GM15510 (cell line): ENCODE results near the gene ADAMTS2.

ENCODE experiments used
- POLR2A ChIP-seq: IDR thresholded peaks from 3 replicates; pipeline ENCODE4 v1.6.1; 2011; ENCODE audit warnings: borderline replicate concordance; ENCODE audit not compliant: insufficient read length; ENCODE audit errors: extremely low read depth

The ADAMTS2 gene

DNA sequence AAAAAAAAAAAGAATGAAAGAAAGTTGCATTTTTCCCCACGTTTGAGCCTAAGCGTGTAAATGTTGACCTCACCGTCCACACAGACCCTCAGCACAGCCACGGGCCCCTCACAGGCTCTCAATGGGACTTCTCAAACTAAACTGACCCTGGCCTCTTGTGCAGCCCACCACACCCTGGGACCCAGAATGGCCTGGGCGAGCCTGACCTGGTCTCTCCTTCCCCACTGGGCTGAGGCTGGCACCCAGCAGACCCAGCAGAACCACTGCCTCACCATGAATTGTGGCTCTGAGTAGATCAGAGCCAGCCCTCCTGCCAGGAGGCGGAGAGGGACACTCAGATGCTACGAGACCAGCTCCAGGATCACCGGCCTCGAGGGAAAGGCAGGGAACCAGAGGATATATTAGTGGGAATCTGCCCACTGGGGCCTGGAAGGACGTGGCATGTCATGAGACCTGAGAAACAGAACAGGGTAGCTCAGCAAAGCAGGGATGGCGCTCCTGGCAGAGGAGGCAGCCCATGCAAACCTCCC, 160.7 kb downstream of the ADAMTS2 start:
- TF ChIP-seq POLR2A: no peak

DNA sequence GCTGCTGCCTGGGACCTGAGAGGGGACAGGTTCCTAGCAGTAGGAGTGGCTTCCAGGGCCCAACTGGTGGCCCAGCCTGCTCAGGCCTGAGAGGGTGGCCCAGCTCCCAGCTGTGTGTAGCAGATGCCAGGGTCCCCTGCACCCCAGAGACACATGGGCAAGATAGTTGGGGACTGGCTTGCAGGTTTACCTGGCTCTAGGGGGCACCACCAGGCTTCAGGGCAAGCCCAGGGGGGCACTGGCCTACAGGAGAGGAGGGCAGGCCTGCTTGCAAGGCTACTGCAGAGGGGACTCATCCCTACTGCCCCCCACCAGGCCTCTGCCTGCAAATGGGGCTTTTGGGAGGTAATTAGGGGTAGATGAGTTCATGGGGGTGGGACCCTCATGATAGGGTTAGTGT, 161.8 kb downstream of the ADAMTS2 start:
- TF ChIP-seq POLR2A: no peak

DNA sequence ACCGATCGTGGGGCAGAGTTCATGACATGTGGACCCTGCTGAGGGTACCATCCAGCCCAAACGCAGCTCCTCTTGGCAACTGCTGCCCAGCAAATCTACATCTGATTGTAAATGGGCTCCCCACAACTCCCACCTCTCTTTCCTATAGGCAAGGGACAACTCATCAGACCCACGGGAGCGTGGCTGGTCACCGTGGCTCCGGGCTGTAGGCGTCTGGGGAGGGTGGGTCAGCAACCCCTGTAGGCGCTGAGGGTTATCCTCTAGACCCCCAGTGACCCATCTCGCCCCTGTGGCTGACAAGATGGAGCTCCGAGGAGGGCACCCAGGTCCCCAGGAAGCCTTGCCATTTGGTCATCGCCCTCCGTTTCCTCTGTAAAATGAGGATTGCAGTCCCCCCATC, 162.7 kb downstream of the ADAMTS2 start:
- no peak for TF ChIP-seq POLR2A

DNA sequence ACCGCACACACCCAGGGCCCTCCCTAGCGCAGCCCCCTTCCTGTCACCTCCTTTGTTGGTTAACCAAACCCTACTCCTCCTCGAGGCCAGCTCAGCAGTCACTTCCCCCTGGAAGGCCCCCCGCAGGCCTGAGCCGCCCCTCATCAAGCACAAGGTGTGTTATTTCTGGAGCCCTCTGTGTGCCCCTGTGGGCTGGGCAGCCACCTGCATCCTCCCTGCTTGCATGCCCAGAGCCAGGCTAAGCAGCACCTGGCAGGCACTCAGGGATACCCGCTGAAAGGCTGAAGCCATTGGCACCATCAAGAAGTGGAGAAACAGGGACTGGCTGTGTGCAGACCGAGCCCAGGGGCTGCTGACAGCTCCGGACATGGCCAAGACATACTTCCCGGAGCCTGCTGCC, 163.3 kb downstream of the ADAMTS2 start:
- TF ChIP-seq POLR2A: no peak

DNA sequence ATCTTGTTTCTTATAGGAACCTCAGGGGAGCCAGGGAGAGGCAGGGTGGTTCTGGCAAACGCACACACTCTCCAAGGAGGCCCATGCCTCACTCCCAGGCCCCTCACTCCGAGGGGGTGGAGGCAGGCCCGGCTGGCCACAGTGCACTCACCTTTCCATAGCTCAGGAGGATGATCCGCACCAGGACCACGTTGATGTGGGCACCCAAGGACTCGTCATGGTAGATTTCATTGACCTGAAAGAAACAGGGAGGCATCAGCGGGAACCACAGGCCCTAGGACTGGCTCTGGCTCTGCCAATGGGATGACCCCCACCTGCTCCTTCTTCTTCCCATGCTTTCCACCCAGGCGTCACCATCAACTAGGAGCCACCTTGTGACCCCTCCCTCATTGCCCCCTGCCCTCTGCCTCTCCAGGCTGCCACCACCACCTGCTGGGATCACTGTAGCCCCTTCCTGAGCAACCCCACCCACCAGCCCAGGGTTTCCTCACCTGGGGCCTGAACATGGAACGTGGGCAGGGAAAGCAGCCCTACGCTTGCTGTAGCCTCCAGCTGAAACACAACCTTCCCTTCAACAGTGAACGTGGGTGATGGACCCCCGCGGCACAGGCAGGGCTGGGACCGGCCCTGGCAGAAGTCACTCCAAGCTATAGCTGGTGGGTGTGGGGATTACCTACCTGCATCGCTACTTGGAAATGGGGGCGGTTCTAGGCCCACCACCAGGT, 164.2 kb downstream of the ADAMTS2 start:
- TF ChIP-seq POLR2A: no peak

DNA sequence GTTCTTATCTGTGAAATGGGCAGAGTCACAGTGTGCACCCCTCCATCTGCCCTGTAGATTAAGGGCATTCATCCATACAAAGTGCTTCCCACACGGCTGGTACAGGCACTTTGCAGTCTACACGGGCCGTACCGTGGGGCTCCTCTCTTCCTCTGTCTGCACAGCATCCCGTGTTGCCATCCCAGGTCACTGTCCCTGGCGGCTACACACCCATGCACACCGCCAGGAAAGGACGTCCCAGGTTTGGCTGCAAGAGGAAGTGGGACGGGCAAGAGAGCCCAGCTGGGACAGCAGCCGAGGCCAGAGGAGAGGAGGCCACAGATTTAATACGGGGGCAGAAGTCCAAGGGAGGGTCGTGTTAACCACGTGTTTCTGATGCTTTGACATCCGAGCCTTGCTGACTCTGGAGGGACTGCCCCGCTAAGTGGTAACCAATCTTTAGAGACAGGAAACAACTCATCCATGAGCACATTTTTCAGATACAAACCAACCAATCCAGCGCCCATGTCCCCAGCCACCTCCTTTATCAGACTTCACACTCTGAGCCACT, 165.1 kb downstream of the ADAMTS2 start:
- no peak for TF ChIP-seq POLR2A

DNA sequence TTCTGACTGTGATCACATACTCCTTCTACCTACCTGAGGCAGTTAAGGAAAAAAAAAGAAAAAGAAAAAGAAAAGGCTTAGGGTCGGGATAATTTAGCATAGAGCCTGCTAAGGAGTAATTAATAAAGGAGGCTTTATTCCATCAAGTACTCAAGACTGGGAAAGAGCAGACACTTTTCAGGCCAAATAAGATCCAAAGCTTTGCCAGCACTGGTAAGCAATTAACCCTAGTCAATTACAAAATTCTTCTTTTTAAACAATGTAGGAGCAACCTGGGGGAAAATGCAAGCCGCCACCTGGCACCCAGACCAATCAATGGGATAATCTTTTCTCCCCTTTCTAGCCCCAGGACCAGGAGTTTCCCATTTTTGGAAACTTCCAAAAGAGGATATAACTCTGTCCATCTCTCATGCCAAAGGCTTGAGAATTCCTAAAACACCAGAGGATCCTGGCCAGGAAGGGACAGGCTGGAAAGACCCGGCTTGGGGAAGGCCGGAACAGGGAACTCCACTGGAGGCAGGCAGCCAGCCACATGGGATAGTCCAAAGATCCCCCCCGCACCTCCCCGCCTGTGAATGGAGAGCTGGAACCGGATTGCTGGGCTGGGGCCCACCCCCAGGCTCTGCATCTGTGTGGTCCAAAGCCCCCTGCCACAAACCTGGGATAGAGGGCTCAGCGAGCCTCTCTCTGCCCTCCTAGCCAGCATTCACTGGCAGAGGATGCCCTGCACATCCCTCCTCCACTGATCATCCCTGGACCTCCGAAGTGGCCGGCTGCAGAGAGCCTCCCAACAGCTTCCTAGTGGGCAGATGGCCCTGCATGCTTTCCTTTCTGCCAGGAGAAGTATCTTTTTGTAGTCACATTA, 167.3 kb downstream of the ADAMTS2 start:
- no peak for TF ChIP-seq POLR2A

DNA sequence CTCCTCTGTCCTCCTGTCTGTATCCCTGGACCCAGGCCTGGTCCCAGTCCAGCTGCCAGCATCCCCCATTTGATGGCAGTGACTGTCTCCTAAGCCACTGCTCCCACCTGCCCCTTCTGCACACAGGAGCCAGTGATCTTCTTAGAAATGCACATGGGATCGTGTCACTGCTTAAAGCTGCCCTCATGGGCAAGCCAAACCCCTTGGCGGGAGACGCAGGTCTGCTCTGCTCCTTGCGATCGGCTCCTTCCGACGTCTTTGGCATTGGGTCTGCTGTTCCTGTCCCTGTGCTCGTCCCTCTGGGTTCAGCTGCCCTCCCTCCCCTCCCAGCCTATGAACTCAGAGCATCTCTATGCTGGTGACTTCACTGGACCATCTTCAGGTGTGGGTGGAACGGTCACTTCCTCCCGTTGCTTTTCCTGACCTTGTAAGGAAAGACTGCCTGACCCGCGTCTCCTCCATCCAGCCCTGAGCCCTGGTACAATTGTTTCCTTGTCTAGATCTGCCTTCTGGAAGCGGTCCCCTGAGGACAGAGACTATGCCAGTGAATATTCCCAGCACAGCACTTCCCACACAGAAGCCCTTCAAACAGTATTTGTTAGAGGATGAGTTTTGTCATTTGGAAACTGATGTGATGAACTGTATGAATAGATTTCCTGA, 168.6 kb downstream of the ADAMTS2 start:
- no peak for TF ChIP-seq POLR2A

DNA sequence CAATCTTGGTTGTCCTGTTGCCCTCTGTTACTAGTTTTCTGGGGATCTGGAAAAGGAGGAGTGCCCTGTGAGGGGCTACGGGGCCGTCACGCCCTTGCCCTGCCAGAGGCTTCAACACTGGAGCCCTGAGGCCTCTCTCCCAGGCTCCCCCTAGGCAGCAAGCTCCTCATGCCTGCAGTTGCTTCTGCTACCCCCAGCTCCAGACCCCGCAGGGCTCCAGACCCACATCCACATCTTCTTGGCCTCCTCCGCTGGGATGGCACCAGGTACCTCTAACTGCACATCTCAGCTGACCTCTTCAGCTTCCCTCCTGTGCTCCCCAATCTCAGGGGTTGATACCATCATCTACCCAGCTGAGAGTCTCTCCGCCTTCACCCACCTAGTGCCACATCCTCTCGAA, 169.1 kb downstream of the ADAMTS2 start:
- TF ChIP-seq POLR2A: no peak

DNA sequence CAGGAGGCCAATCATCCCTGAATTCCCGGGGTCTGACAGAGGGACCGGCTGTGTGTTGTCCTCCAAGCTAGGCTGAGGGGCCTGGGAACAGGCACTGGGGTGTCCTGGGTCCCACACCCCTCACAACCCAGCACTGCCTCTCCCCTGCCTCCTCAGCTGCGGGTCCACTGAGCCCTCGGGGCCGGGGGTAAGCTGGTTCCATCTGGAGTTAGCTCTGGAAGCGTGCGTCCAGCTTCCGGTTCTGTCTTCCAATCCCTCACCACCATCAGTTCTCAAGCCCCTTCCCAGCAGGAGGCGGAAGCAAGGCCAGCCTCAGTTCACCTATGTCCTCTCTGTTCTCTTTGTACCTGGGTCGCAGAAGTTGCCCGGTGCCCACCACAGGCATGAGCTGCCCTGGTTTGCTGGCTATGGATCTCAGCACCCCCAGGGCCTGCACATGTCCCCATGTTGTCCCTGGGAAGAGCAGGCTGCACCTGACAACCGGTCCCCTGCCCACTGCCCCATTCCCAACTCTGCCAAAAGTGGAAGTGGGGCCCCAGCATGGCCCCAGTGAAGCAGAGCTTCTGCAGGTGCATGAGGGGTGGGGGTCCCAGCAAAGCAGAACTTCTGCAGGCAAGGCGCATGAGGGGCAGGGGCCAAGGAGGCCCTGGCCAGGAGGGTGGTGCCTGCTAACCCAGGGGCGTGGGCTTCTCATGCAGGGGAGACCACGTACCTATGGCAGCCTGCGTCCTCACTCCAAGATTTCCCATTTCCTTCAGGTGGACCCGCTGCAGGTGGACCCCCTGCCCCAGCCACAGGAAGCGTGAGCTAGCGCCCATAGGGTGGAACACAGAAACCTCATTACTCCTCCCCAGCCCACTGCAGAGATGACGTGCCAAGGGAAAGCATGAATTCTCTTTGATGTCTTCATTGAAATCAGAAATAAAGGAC, 173.2 kb downstream of the ADAMTS2 start:
- TF ChIP-seq POLR2A: no peak

DNA sequence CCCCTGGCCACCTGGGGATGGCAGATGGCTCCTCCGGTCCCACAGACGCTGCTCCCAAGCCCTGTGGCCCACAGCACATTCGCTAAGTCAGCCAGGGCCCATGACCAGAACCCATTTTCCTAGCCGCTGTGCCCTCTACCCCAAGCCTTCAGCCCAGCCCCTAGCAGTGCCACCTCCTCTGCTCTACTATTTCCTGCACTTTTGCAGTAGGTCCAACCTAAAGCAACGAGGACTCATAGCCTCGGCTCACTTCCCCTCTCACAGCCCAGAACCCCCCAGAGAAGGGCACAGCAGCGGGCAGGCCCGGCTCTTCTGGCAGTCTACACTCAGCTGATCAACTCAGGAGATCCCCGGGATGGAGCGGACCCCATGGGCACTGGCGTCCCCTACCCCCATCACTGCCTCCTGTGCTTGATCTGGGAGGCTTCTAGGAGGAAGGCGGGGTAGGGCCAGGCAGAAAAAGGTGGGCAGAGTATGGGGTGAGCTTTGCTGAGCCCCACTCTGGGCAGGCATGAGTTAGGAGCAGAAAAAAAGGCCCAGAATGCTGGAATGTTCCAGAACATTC, 173.9 kb downstream of the ADAMTS2 start:
- TF ChIP-seq POLR2A: no peak

DNA sequence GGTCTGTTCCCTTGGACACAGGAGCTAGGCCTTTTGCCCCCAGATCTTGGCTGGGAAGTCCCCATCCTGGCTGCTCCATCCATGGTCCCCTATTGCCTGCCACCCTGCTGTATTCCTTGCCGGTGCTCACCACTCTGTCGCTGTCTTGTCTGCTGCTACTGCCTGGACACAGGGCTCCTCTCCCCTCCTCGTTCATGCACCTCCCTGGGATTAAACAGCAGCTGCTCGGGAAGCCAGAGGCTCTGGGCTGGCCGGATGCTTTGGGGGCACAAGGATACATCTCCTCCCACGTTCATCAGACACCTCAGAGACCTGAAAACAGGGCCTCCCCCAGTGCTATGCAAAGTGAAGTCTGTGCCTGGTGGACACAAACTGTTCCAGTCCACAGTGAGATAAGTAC, 174.7 kb downstream of the ADAMTS2 start:
- no peak for TF ChIP-seq POLR2A

DNA sequence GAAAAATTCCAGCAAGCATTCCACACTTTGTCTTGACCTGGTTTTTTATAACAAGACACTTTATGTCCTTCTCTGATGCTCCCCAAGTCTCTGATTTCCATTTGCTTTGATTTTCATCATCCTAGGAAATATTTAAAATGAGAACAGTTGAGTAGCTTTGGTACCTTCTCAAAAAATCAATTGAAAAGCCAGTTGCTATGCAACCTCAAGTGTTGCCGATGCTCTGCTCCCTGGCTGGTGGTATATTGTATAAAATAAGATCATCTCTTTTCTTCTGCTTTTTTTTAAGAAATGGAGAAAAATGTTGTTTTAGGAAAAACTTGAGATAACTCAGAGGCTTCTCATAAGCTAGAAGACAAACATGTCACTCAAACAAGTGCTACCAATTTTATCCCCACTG, 175.4 kb downstream of the ADAMTS2 start:
- TF ChIP-seq POLR2A: no peak
